ENCODE results near the gene PACSIN2. TPM values are rescaled to one million over a fixed set of nuclear protein-coding genes. Genes with fewer than 3 reads are reported as not detected.

The PACSIN2 gene
- total RNA-seq, 6 experiments from 2014 or later: 21.4 to 67.0 (median 47.1) TPM

DNA sequence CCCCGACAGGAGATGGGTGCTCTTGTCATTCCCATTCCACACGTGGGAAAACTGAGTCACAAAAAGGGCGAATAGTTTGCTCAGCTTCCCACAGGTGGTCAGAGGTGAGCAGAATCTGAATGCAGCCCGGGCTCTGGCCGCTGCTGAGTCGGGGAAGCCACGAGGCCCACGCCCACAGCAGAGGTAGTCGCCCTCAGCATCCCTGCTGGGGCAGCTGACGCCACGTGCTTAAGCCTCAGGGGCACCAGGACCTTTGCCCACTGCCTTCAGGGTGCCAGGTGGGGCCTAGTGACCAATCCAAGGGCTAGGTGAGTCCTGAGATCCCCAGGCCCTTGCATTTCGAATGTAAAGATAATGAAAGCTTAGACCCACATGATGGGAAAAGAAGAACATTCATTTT is 133.7 kb downstream of the PACSIN2 start:
- Histone ChIP-seq H3K9me3 (no peaks in the 10 kb centered on the region), H3K27me3 (no peaks in the 10 kb centered on the region), H3K4me3 (peak overlapping the region in 1 of 3 donors; percentile 1), H3K27ac (peak overlapping the region; percentile 71 to 93 (median 92)), H3K4me1 (peaks cover 0 to 44% (median 16%) of the 10 kb centered on the region in 4 donors), H3K36me3 (peaks cover 0 to 42% (median 14%) of the 10 kb centered on the region in 4 donors)
- TF ChIP-seq POLR2A (IDR thresholded peaks at IDR 0.05): no peak
- TF ChIP-seq, protein P1, sequence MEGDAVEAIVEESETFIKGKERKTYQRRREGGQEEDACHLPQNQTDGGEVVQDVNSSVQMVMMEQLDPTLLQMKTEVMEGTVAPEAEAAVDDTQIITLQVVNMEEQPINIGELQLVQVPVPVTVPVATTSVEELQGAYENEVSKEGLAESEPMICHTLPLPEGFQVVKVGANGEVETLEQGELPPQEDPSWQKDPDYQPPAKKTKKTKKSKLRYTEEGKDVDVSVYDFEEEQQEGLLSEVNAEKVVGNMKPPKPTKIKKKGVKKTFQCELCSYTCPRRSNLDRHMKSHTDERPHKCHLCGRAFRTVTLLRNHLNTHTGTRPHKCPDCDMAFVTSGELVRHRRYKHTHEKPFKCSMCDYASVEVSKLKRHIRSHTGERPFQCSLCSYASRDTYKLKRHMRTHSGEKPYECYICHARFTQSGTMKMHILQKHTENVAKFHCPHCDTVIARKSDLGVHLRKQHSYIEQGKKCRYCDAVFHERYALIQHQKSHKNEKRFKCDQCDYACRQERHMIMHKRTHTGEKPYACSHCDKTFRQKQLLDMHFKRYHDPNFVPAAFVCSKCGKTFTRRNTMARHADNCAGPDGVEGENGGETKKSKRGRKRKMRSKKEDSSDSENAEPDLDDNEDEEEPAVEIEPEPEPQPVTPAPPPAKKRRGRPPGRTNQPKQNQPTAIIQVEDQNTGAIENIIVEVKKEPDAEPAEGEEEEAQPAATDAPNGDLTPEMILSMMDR (IDR thresholded peaks at IDR 0.05): no peak
- intact Hi-C loops (cut with DNase I): no loop called here
- peak in 1 of 4 donors; percentile 7 for ATAC-seq
- 62% methylated on average over 3 of the region's 12 CpGs for WGBS (ENCODE audit: insufficient coverage, low coverage, low lambda C conversion rate, missing lambda C conversion rate)
- peak in 2 of 3 donors; percentile 33 to 47 for DNase-seq

DNA sequence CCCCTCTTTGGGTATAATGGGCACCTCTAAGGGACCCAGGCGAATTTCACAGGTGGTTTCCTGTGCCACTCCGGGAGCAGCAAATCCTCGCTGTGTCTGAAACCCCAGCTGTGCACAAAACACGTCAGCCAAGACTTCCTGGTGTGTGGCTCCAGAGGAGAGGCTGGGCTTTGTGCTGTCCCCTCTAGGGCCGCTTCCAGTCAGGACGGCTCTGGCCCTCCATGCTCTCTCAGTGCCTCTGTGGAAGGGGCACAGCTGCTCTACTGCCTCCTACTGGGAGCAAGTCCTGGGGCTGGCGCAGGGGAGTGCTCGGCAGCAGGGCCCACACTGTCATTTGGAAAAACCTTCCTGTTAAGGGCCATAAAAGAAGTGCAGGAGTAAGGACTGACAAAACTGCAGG is 134.1 kb downstream of the PACSIN2 start:
- no peak for DNase-seq
- Histone ChIP-seq H3K27me3 (no peaks in the 10 kb centered on the region), H3K27ac (peak overlapping the region; percentile 71 to 93 (median 92)), H3K4me3 (no peak overlapping the region), H3K9me3 (no peaks in the 10 kb centered on the region), H3K36me3 (peaks cover 0 to 46% (median 16%) of the 10 kb centered on the region in 4 donors), H3K4me1 (peaks cover 0 to 44% (median 16%) of the 10 kb centered on the region in 4 donors)
- TF ChIP-seq, protein P1 (IDR thresholded peaks at IDR 0.05): peak in 1 of 4 donors; percentile 4
- no peak for TF ChIP-seq POLR2A (IDR thresholded peaks at IDR 0.05)
- 67% methylated on average over 1 of the region's 8 CpGs for WGBS (ENCODE audit: insufficient coverage, low coverage, low lambda C conversion rate, missing lambda C conversion rate)
- ATAC-seq: no peak
- intact Hi-C loops (cut with DNase I): no loop called here

DNA sequence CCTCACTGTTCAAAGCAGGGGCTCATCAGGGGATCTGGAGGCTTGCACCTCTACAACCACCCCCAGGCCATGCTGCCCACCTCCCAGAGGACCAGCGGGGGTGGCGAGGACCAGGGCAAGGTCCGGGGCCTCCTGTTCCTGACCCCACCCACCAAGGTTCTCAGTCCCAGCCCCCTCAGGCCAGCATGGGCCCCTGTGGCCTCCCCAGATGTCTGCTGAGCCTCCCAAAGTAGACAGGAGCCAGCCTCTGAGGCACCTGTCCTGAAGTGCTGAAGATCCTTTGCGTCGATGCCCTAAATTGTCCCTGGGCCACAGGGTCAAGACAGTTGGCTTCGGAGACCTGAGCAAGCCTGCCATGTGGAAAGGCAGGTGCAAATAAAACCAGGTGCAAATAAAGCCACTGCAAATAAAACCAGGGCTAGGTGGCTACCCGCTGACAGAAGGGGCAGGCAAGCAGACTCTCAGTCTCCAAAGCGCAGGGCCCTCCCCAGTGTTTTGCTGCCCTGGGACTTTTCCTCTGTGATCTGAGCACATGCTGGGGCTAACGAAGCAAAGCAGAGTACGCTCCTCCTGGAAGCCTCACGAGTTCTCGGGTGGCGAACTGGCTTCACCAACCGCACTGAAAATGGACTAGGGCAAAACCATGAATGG is 135.5 kb downstream of the PACSIN2 start:
- ATAC-seq (peak in 1 of 4 donors; percentile 4), DNase-seq (peak in 1 of 3 donors; percentile 52)
- intact Hi-C loops (cut with DNase I): loop anchor here in 1 of 2 donors (10.0 kb wide), 1 partner anchor 105 kb away; no protein-coding TSS in a partner anchor
- Histone ChIP-seq H3K4me1 (peaks cover 0 to 44% (median 16%) of the 10 kb centered on the region in 4 donors), H3K36me3 (peaks cover 0 to 52% (median 16%) of the 10 kb centered on the region in 4 donors), H3K4me3 (no peak overlapping the region), H3K27me3 (no peaks in the 10 kb centered on the region), H3K27ac (peak overlapping the region in 1 of 3 donors; percentile 20), H3K9me3 (no peaks in the 10 kb centered on the region)
- WGBS (ENCODE audit: insufficient coverage, low coverage, low lambda C conversion rate, missing lambda C conversion rate): 45% methylated on average over 4 of the region's 14 CpGs
- TF ChIP-seq, protein P1 (IDR thresholded peaks at IDR 0.05): no peak
- TF ChIP-seq POLR2A (IDR thresholded peaks at IDR 0.05): no peak

DNA sequence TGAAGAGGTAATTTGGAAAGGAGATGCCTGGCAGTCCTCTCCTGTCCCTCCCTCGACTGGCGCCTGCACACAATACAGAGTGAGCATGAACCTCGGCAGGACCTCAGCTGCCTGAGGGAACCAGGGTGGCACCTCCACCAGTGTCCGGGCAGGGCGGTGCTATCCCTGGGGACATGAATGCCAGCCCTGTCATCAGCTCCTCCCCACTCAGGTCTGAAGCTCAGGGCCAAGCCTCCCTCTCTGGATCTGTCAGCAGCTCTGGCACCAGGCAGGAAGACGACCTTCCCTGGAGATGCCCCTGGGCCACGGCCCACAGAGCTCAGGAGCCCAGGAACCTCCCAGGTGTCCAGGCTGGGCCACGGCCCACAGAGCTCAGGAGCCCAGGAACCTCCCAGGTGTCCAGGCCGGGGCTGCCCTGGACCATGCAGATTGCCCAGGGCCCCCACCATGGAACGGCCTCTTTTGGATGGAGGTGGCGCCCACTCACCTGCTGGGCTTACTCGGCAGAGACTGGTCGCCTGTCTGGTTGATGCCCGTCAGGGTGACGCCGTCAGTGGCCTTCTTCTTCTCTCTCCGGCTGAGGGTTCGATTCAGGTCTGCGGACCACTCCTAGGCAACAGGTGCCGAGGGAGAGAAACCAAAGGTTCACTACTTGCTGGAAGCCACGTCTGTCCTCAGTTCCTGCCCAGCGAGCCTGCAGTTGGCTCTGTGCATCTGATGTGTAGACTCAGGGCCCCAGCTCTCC is 136.2 kb downstream of the PACSIN2 start:
- Histone ChIP-seq H3K9me3 (no peaks in the 10 kb centered on the region), H3K27ac (no peak overlapping the region), H3K36me3 (peaks cover 0 to 49% (median 14%) of the 10 kb centered on the region in 4 donors), H3K27me3 (no peaks in the 10 kb centered on the region), H3K4me1 (peaks cover 0 to 44% (median 16%) of the 10 kb centered on the region in 4 donors), H3K4me3 (no peak overlapping the region)
- WGBS (ENCODE audit: insufficient coverage, low coverage, low lambda C conversion rate, missing lambda C conversion rate): 76% methylated on average over 3 of the region's 22 CpGs
- TF ChIP-seq POLR2A (IDR thresholded peaks at IDR 0.05): no peak
- TF ChIP-seq, protein P1 (IDR thresholded peaks at IDR 0.05): no peak
- intact Hi-C loops (cut with DNase I): loop anchor here in 1 of 2 donors (10.0 kb wide), 1 partner anchor 106 kb away; no protein-coding TSS in a partner anchor
- no peak for ATAC-seq
- peak in 1 of 3 donors; percentile 45 for DNase-seq
